ENCODE results near the gene PALLD.

- TF ChIP-seq POLR2A (IDR thresholded peaks at IDR 0.05) (no peak), CTCF (IDR thresholded peaks at IDR 0.05) (no peak)
Observed at GRCh38 chr4:168502861-168503260, 6.0 kb downstream of the PALLD start.

All from right lobe of liver (tissue), 4 donors.